AG04449 (cell line): Measurements from ENCODE around the gene AIMP1.

ENCODE experiments used
- CTCF ChIA-PET: fragments of 350-600 bp; formaldehyde crosslinking; extraction: SDS; loops from one replicate; lab custom pipeline; 2021; ENCODE audit warnings: antibody characterized with exemption; lab: Yijun Ruan, JAX
- POLR2A ChIA-PET: fragments of 400-600, 350-600 bp; formaldehyde crosslinking; extraction: SDS; loops from one replicate; lab custom pipeline; 2020; ENCODE audit warnings: antibody characterized with exemption, inconsistent platforms; lab: Yijun Ruan, JAX
- DNase-seq: peaks from one replicate; pipeline ENCODE4 v3.0.0-alpha.2; 2010; ENCODE audit warnings: low read depth, low spot score
- H3K4me3 ChIP-seq: 2 replicates; pipeline ENCODE4 v1.5.1; 2011; ENCODE audit warnings: low read depth, mild to moderate bottlenecking, control low read depth, low read length
- TF ChIP-seq, protein P1 (sequence below): IDR thresholded peaks from one replicate; pipeline ENCODE4 v1.5.1; 2011; ENCODE audit warnings: mild to moderate bottlenecking, moderate library complexity, low read length, control low read depth, inconsistent platforms; ENCODE audit not compliant: insufficient read depth; ENCODE audit errors: missing control alignments

The AIMP1 gene

GRCh38 chr4:106297245-106298035 lies 18.9 kb upstream of the AIMP1 start:
- no peak overlapping the region for H3K4me3 ChIP-seq
- POLR2A ChIA-PET = no interaction called here
- CTCF ChIA-PET = interaction anchor here (1.0 to 1.1 kb wide), 2 partner anchors 31 to 521 kb away, joined by 3 read pairs; no protein-coding TSS in a partner anchor
- DNase-seq = no peak
- TF ChIP-seq, protein P1, sequence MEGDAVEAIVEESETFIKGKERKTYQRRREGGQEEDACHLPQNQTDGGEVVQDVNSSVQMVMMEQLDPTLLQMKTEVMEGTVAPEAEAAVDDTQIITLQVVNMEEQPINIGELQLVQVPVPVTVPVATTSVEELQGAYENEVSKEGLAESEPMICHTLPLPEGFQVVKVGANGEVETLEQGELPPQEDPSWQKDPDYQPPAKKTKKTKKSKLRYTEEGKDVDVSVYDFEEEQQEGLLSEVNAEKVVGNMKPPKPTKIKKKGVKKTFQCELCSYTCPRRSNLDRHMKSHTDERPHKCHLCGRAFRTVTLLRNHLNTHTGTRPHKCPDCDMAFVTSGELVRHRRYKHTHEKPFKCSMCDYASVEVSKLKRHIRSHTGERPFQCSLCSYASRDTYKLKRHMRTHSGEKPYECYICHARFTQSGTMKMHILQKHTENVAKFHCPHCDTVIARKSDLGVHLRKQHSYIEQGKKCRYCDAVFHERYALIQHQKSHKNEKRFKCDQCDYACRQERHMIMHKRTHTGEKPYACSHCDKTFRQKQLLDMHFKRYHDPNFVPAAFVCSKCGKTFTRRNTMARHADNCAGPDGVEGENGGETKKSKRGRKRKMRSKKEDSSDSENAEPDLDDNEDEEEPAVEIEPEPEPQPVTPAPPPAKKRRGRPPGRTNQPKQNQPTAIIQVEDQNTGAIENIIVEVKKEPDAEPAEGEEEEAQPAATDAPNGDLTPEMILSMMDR = no peak

- H3K4me3 ChIP-seq = no peak overlapping the region
- ChIA-PET CTCF (interaction anchor here (1.1 to 1.5 kb wide), 2 partner anchors 29 to 34 kb away, joined by 4 to 5 read pairs; no protein-coding TSS in a partner anchor), POLR2A (no interaction called here)
- TF ChIP-seq, protein P1 = no peak
- no peak for DNase-seq
These were observed 16.4 kb upstream of the AIMP1 start for GRCh38 chr4:106299977-106300376.

GRCh38 chr4:106301393-106302061 lies 14.8 kb upstream of the AIMP1 start:
- no peak overlapping the region for H3K4me3 ChIP-seq
- POLR2A ChIA-PET = no interaction called here
- TF ChIP-seq, protein P1 = no peak
- no peak for DNase-seq
- CTCF ChIA-PET = interaction anchor here (1.5 kb wide), 1 partner anchor 27 kb away, joined by 4 read pairs; no protein-coding TSS in a partner anchor

DNA sequence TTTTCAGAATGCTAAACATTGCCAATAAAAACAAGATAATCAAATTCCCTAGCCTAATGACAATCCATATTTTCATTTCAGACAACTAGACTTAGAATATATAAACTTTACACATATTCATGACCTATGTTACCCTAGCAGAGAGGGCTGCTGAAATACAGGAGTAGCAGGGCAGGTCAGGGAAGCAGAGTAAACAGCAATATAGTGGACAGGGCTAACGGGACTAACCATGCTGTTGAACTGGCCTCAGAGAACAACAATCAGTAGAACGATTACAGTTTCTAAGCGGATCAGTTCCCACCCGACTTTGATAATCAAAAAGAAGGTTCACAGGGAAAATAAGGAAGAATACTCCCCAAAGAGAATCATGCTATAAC lies 14.3 kb upstream of the AIMP1 start:
- no peak overlapping the region for H3K4me3 ChIP-seq
- DNase-seq = no peak
- CTCF ChIA-PET = interaction anchor here (0.7 to 1.6 kb wide), 2 partner anchors 10 to 11 kb away, joined by 3 to 6 read pairs; no protein-coding TSS in a partner anchor
- POLR2A ChIA-PET = no interaction called here
- TF ChIP-seq, protein P1 = no peak

GRCh38 chr4:106303548-106304281 lies 12.6 kb upstream of the AIMP1 start:
- CTCF ChIA-PET = interaction anchor here (1.5 to 1.6 kb wide), 2 partner anchors 12 to 25 kb away, joined by 6 to 7 read pairs; no protein-coding TSS in a partner anchor
- no peak for DNase-seq

More at GRCh38 chr4:106303548-106304281, 12.6 kb upstream of the AIMP1 start:
- POLR2A ChIA-PET = no interaction called here
- H3K4me3 ChIP-seq = no peak overlapping the region
- TF ChIP-seq, protein P1 = no peak
